ENCODE measurements around the gene OLR1.

- TF ChIP-seq, protein P1, sequence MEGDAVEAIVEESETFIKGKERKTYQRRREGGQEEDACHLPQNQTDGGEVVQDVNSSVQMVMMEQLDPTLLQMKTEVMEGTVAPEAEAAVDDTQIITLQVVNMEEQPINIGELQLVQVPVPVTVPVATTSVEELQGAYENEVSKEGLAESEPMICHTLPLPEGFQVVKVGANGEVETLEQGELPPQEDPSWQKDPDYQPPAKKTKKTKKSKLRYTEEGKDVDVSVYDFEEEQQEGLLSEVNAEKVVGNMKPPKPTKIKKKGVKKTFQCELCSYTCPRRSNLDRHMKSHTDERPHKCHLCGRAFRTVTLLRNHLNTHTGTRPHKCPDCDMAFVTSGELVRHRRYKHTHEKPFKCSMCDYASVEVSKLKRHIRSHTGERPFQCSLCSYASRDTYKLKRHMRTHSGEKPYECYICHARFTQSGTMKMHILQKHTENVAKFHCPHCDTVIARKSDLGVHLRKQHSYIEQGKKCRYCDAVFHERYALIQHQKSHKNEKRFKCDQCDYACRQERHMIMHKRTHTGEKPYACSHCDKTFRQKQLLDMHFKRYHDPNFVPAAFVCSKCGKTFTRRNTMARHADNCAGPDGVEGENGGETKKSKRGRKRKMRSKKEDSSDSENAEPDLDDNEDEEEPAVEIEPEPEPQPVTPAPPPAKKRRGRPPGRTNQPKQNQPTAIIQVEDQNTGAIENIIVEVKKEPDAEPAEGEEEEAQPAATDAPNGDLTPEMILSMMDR (conservative IDR thresholded peaks at IDR 0.05) = no peak
- no peak for TF ChIP-seq ZFX (IDR thresholded peaks at IDR 0.05)
Observed at GRCh38 chr12:10113075-10113474, 58.9 kb downstream of the OLR1 start.
